ENCODE data around the gene N4BP2. TPM values are rescaled to one million over a fixed set of nuclear protein-coding genes. Genes with fewer than 3 reads are reported as not detected.
A peak's percentile ranks its signal among the peaks of the same experiment; 100 is the strongest.
"Not testable (repeated sequence)": the region's sequence is repeated elsewhere in the genome, so short reads cannot be mapped to it uniquely, and the experiment has no call there.

N4BP2 gene
- total RNA-seq, 1 experiment from 2014 or later = 3.9 TPM

GRCh38 chr4:40144716-40145115 is 88.1 kb downstream of the N4BP2 start:
- no TSS peak for BruUV-seq (replicated peaks)
- Histone ChIP-seq H3F3A (ENCODE audit: low read length, unreplicated experiment) (no peaks in the 10 kb centered on the region), H3K36me3 (ENCODE audit: low read depth, low read length) (no peaks in the 10 kb centered on the region), H2AFZ (ENCODE audit: low read length) (no peak overlapping the region), H3K9me2 (replicated peaks; ENCODE audit: low read length) (no peaks in the 10 kb centered on the region), H3K79me2 (ENCODE audit: low read length) (no peaks in the 10 kb centered on the region), H3K9ac (ENCODE audit: low read length) (no peak overlapping the region), H3K9me3 (ENCODE audit: low read length) (no peaks in the 10 kb centered on the region), H3K27ac (ENCODE audit: low read length) (no peak overlapping the region), H4K20me1 (ENCODE audit: low read length) (no peaks in the 10 kb centered on the region), H3K4me2 (ENCODE audit: low read length) (no peak overlapping the region), H3K4me1 (ENCODE audit: insufficient read depth, low read length) (no peaks in the 10 kb centered on the region), H3K4me3 (ENCODE audit: low read length) (no peak overlapping the region), H3K27me3 (ENCODE audit: low read length) (no peaks in the 10 kb centered on the region)
- TF ChIP-seq, protein P1, sequence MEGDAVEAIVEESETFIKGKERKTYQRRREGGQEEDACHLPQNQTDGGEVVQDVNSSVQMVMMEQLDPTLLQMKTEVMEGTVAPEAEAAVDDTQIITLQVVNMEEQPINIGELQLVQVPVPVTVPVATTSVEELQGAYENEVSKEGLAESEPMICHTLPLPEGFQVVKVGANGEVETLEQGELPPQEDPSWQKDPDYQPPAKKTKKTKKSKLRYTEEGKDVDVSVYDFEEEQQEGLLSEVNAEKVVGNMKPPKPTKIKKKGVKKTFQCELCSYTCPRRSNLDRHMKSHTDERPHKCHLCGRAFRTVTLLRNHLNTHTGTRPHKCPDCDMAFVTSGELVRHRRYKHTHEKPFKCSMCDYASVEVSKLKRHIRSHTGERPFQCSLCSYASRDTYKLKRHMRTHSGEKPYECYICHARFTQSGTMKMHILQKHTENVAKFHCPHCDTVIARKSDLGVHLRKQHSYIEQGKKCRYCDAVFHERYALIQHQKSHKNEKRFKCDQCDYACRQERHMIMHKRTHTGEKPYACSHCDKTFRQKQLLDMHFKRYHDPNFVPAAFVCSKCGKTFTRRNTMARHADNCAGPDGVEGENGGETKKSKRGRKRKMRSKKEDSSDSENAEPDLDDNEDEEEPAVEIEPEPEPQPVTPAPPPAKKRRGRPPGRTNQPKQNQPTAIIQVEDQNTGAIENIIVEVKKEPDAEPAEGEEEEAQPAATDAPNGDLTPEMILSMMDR (conservative IDR thresholded peaks at IDR 0.05; ENCODE audit: low read depth, low read length) = no peak
- TF ChIP-seq EZH2 (IDR thresholded peaks at IDR 0.05; ENCODE audit: low read length, unreplicated experiment) (no peak), EZH2phosphoT487 (IDR thresholded peaks at IDR 0.05; ENCODE audit: borderline replicate concordance, low read length) (no peak)
- ChIA-PET POLR2A (ENCODE audit: unreplicated experiment) (no interaction called here), CTCF (no interaction called here)
- DNase-seq (no peak), ATAC-seq (no peak)
- intact Hi-C loops (cut with micrococcal nuclease) = no loop called here

DNA sequence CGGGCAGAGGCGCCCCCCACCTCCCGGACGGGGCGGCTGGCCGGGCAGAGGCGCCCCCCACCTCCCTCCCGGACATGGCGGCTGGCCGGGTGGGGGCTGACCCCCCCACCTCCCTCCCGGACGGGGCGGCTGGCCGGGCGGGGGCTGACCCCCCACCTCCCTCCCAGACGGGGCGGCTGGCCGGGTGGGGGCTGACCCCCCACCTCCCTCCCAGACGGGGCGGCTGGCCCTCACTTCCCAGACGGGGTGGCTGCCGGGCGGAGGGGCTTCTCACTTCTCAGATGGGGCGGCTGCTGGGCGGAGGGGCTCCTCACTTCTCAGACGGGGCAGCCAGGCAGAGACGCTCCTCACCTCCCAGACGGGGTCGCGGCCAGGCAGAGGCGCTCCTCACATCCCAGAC is 90.8 kb downstream of the N4BP2 start:
- H3K4me1 ChIP-seq (ENCODE audit: insufficient read depth, low read length); ATAC-seq; DNase-seq; H3K27ac ChIP-seq (ENCODE audit: low read length); H3F3A ChIP-seq (ENCODE audit: low read length, unreplicated experiment); H3K9ac ChIP-seq (ENCODE audit: low read length); H3K9me2 ChIP-seq (replicated peaks; ENCODE audit: low read length); POLR2A ChIA-PET (ENCODE audit: unreplicated experiment); CTCF ChIA-PET; intact Hi-C loops (cut with micrococcal nuclease); H3K4me2 ChIP-seq (ENCODE audit: low read length); H2AFZ ChIP-seq (ENCODE audit: low read length); BruUV-seq (replicated peaks); H4K20me1 ChIP-seq (ENCODE audit: low read length); H3K4me3 ChIP-seq (ENCODE audit: low read length); H3K79me2 ChIP-seq (ENCODE audit: low read length); H3K36me3 ChIP-seq (ENCODE audit: low read depth, low read length); H3K9me3 ChIP-seq (ENCODE audit: low read length); H3K27me3 ChIP-seq (ENCODE audit: low read length): not testable (repeated sequence)

DNA sequence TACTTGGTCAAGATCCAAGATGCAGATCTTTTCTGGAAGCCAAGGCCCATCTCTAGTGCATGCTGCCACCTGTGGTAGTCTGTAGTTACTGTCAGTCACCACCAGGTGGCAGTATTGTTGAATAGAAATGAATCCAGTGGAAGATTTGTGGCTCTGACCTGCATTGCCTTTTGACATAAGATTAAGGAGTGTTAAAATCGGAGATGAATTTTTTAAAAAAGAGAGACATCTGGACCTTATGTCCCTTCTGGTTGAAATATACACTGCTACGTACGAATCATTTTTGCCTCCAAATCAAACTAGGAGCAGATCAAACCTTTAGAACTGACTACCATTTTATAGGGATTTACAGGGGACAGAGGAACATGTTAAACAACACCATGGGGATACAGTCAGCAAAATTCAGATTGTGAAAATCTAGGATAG is 93.3 kb downstream of the N4BP2 start:
- peak; percentile 65 for ATAC-seq
- no peaks in the 10 kb centered on the region for H3K9me3 ChIP-seq (ENCODE audit: low read length)
- no peak overlapping the region for H3K4me3 ChIP-seq (ENCODE audit: low read length)
- no peaks in the 10 kb centered on the region for H3F3A ChIP-seq (ENCODE audit: low read length, unreplicated experiment)
- CTCF ChIA-PET = no interaction called here
- no peaks in the 10 kb centered on the region for H3K27me3 ChIP-seq (ENCODE audit: low read length)
- intact Hi-C loops (cut with micrococcal nuclease) = loop anchor here (1.0 to 10.0 kb wide), 2 partner anchors 159 to 585 kb away; no protein-coding TSS in a partner anchor
- no peaks in the 10 kb centered on the region for H3K79me2 ChIP-seq (ENCODE audit: low read length)
- no peak overlapping the region for H3K9ac ChIP-seq (ENCODE audit: low read length)
- H3K4me1 ChIP-seq (ENCODE audit: insufficient read depth, low read length) = no peaks in the 10 kb centered on the region
- no TSS peak for BruUV-seq (replicated peaks)
- no peaks in the 10 kb centered on the region for H3K9me2 ChIP-seq (replicated peaks; ENCODE audit: low read length)
- H3K4me2 ChIP-seq (ENCODE audit: low read length) = no peak overlapping the region
- TF ChIP-seq, protein P1 (conservative IDR thresholded peaks at IDR 0.05; ENCODE audit: low read depth, low read length) = peak; percentile 74
- TF ChIP-seq EZH2 (IDR thresholded peaks at IDR 0.05; ENCODE audit: low read length, unreplicated experiment) = no peak
- TF ChIP-seq EZH2phosphoT487 (IDR thresholded peaks at IDR 0.05; ENCODE audit: borderline replicate concordance, low read length) = no peak
- POLR2A ChIA-PET (ENCODE audit: unreplicated experiment) = interaction anchor here (0.6 to 0.7 kb wide), 2 partner anchors 70 to 143 kb away, joined by 5 to 11 read pairs; no protein-coding TSS in a partner anchor
- no peaks in the 10 kb centered on the region for H4K20me1 ChIP-seq (ENCODE audit: low read length)
- no peaks in the 10 kb centered on the region for H3K36me3 ChIP-seq (ENCODE audit: low read depth, low read length)
- H2AFZ ChIP-seq (ENCODE audit: low read length) = no peak overlapping the region
- H3K27ac ChIP-seq (ENCODE audit: low read length) = peak overlapping the region; percentile 14
- peak; percentile 86 for DNase-seq

Data from PC-3 (cell line).